Gastrocnemius medialis (tissue), 4 donors: ENCODE measurements around the gene ITGA8.

Experiments used
- CTCF ChIP-seq, 5 experiments: fragments of 450-650 bp in 3 of 5; fragments of 200-600 bp in 2 of 5; sonication (generic) in 2 of 5; IDR thresholded peaks in 4 of 5; conservative IDR thresholded peaks in 1 of 5; 1 replicate in 4 of 5; 2 replicates in 1 of 5; pipeline ENCODE4 v1.5.1; 2016 to 2019; ENCODE audit warnings: antibody characterized with exemption in 5 of 5, mild to moderate bottlenecking in 3 of 5, moderate library complexity in 3 of 5
- POLR2A ChIP-seq, 2 donors: fragments of 450-650 bp; IDR thresholded peaks; one replicate each; pipeline ENCODE4 v1.6.1; 2017; ENCODE audit warnings: antibody characterized with exemption in 2 of 2, mild to moderate bottlenecking in 2 of 2, moderate library complexity in 2 of 2

- no peak for TF ChIP-seq CTCF (IDR thresholded peaks at IDR 0.05 in 4 of 5, conservative IDR thresholded peaks at IDR 0.05 in 1 of 5)
- TF ChIP-seq POLR2A (IDR thresholded peaks at IDR 0.05): no peak
Observed at GRCh38 chr10:15539262-15539661, 180.5 kb downstream of the ITGA8 start.
